NCI-H2196 (cell line): ENCODE measurements around the gene CD33.
"Not testable (repeated sequence)": the region's sequence is repeated elsewhere in the genome, so short reads cannot be mapped to it uniquely, and the experiment has no call there.

ENCODE experiments used
- DNase-seq: peaks from one replicate; lab custom pipeline; 2025; ENCODE audit not compliant: unreplicated experiment; lab: John Stamatoyannopoulos, UW

CD33 gene

DNA sequence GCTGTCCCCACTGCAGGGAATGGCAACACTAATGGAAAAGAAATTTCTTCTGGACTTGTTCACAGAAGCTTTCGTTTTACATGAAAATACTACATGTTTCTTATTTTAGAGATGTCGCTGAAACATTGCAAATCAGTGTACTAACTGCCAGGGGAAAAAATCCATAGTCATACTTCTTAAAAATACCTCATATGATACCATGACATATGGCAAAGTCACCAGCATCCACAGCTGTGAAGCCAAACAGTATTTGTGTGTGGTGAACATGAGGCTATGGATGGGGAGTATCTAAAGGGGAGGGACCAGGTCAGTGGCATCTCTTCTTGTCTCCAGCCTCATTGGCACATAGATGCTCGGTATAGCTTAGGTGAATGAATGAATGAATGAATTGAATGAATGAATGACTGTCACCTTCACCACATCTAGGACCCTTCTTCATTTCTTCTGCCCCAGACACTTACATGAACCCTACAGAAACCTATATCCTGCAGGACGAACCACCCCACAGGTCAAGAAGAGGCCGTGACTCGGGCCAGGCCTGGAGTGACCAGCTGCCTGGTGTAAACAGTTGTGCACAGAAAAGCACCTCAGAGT, 14.6 kb upstream of the CD33 start:
- no peak for DNase-seq

GRCh38 chr19:51210874-51211361, 14.0 kb upstream of the CD33 start:
- not testable (repeated sequence) for DNase-seq

- no peak for DNase-seq
These were observed 13.0 kb upstream of the CD33 start for GRCh38 chr19:51211833-51212232.

DNA sequence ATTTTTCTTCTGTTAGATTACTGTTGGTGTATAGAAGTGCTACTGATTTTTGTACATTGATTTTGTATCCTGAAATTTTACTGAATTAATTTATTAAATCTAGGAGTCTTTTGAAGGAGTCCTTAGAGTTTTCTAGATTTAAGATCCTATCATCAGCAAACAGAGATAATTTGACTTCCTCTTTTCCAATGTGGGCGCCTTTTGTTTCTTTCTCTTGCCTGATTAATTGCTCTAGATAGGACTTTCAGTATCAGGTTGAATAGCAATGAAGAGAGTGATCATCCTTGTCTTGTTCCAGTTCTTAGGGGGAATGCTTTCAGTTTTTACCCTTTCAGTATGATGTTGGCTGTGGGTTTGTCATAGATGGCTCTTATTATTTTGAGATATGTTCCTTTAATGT, 5.6 kb upstream of the CD33 start:
- DNase-seq = no peak

GRCh38 chr19:51219971-51220370, 4.9 kb upstream of the CD33 start:
- no peak for DNase-seq

DNA sequence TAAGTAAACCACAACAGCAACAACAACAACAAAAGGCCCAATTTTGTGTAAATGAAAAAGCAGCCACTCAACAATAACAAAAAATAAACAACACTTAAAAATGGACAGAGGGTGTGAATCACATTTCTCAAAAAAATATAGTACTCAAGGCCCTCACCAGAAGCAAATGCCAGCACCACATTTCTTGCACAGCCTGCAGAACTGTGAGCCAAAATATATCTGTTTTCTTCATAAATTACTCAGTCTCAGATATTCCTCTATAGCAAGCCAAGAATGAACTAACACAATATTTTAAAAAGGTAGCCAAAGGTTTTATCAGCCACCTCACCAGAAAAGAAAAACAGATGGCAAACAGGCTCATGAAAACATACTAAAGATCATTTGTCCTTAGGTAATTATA, 3.9 kb upstream of the CD33 start:
- DNase-seq = no peak

DNA sequence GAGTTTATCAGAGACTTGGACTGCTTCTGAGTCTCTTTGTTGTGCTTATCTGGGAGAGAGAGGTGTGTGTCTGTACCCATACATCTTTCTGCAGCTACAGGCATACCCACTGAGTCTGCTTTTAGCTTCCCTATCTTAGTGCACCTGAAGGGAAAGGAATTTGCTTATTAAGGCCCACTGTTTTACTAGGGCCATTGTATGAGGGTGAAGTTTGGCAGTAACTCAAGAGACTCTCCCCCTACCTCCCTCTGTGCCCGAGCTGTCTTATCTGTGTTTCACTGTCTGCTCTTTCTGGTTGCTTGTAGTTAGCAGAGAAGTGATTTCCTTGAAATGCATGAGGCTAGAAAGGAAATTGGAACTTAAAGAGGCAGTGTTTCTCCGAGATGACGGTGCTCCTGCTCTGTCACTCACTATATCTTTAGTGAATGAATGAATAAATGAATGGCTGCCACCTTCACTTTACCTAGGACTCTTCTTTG, 678 bp upstream of the CD33 start:
- DNase-seq = no peak

DNA sequence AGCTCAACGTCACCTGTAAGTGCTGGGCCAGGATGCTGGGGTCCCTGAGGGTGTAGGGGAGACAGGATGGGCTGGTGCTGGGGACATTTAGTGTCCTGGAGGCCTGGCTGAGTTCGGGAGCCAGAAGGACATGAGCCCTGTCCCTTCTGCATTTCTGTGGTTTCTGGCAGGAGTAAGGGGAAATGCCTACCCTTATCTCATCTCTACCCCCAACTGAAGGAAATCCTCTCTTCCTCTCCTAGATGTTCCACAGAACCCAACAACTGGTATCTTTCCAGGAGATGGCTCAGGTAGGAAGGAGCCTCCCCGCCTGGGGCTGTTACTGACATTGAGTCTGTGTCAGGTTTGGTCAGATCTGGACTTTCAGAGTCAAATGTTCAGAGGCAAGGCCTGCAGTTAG, 1.2 kb downstream of the CD33 start:
- DNase-seq = no peak

DNA sequence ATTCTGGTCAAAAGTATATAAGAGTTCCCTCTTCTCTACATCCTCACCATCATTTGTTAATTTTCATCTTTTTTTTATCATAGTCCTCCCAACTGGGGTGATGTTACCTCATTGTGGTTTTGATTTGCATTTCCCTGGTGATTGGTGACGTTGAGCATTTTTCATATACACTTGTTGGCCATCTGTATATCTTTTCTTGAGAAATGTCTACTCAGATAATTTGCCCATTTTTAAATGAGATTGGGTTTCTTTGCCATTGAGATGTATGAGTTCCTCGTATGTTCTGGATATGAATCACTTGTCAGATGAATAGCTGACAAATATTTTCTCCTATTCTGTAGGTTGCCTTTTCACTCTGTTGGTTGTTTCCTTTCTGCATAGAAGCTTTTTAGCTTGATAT, 2.4 kb downstream of the CD33 start:
- DNase-seq = no peak

GRCh38 chr19:51227966-51228365, 3.1 kb downstream of the CD33 start:
- no peak for DNase-seq

DNA sequence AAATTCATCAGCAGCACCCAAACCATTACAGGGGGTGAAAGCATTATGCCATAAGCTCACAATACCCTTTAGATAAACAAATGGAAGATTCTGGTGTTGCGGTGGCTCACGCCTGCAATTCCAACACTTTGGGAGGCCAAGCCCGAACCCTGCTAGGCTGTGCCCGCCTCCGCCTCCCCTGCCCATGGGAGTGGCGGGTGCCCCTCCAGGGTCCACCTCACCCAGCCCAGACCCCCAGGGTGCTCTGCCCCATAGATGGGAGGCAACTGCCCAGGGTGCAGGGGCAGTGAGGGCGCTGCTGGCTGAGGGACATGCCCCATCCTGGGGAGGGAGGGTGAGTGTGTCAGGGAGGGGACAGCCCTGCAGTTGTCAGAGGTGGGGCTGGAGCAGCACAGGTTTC, 16.0 kb downstream of the CD33 start:
- DNase-seq = no peak

DNA sequence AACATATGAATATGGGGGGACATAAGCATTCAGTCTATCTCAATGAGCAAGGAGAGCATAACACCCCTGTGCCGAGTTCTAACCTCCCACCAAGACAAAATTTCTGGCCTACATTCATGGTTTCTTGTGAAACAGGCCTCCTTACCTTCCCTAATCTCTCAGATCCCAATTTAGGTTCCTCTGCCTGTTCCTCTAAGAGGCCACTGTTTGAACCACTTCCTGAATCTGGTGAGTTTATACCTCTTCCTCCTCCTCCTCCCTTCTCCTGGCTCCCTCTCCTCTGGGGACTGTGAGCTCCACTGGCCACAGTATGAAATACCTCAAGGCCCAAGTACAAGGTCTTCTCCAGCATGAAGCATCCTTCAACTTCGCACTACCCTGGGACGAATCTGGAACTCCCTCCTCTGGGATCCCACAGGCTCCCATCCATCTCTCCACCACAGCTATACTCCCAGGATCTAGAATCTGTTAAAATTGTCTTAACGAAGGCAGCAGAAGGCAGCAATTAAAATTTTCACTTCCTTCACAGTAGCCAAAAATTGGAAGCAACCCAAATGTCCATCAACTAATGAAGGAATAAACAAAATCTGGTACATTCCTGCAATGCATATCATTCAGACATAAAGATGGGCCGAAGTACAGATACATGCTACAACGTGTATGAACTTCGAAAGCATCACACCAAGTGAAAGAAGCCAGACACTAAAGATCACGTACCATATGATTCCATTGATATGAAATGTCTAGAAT, 18.2 kb downstream of the CD33 start:
- DNase-seq = no peak

DNA sequence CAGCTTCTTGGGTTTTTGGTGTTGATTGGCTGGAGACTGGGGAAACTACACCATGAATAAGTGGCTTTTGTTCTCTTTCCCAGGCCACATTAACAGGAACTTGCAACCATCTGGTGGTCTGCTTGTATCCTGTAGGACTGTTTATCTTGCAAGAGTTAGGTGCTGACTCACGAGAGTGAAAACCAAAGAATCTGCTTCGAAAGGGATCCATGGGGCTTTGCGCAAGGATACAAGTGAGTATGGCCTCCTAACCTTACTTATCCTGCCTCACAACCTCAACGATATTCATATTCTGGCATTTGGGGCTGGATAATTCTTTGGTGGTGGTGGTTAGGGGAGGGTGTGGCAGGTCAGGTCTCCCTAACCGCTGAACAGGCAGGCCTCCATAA, 21.3 kb downstream of the CD33 start:
- no peak for DNase-seq

GRCh38 chr19:51247972-51248590, 23.2 kb downstream of the CD33 start:
- no peak for DNase-seq

GRCh38 chr19:51250786-51251467, 26.0 kb downstream of the CD33 start, which contains the start of gene SIGLECL1:
SIGLECL1 (plus strand) TSS chr19:51251080; CDS start chr19:51264073, 12,993 bp downstream.
- no peak for DNase-seq

- no peak for DNase-seq
These were observed 26.6 kb downstream of the CD33 start for GRCh38 chr19:51251468-51251820.

- DNase-seq = no peak
These were observed 27.6 kb downstream of the CD33 start for GRCh38 chr19:51252306-51253079.

- no peak for DNase-seq
These were observed 28.4 kb downstream of the CD33 start for GRCh38 chr19:51253088-51253806.

- no peak for DNase-seq
These were observed 31.3 kb downstream of the CD33 start for GRCh38 chr19:51256155-51256625.

DNA sequence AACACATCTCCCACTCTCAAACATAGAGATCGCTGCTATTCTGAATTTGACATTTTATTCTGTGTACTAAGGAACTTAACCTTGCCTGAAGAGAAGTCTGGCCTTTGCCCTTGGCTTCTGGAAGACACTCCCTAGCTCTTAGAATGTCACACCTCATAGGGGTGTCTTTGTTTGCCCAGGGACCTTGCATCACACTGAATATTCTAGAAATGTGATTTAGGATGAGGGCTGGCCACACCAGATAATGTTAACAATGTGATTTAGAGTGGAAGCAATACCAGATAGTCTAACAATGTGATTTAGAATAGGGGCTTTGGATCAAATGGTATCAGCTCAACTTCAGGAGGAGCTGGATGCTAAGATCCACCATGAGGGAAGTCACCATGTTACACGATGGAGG, 32.6 kb downstream of the CD33 start:
- DNase-seq = no peak
